GM19372 (cell line): ENCODE data around the gene BCAN.

Experiments used
- ATAC-seq: cut with Tn5 transposase; IDR thresholded peaks from one replicate; pipeline ENCODE4 v1.9.1; 2021; ENCODE audit warnings: mild to moderate bottlenecking, low read depth, moderate library complexity; ENCODE audit not compliant: unreplicated experiment

Gene BCAN

GRCh38 chr1:156692925-156693847 lies 51.3 kb downstream of the BCAN start:
- ATAC-seq = no peak

GRCh38 chr1:156693848-156694689 lies 52.2 kb downstream of the BCAN start:
- no peak for ATAC-seq

DNA sequence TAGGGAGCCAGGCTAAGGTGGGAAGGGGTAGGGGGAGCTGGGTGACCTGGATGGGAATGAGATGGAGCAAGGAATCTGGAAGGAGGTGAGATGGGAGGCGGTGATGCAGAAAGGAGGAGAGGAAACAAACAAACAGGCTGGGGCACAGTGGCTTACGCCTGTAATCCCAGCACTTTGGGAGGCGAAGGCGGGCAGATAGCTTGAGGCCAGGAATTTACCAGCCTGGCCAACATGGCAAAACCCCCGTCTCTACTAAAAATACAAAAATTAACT lies 52.7 kb downstream of the BCAN start:
- no peak for ATAC-seq

- no peak for ATAC-seq
Observed at GRCh38 chr1:156696755-156697154, 54.8 kb downstream of the BCAN start.

- no peak for ATAC-seq
Observed at GRCh38 chr1:156697481-156697880, 55.6 kb downstream of the BCAN start.

DNA sequence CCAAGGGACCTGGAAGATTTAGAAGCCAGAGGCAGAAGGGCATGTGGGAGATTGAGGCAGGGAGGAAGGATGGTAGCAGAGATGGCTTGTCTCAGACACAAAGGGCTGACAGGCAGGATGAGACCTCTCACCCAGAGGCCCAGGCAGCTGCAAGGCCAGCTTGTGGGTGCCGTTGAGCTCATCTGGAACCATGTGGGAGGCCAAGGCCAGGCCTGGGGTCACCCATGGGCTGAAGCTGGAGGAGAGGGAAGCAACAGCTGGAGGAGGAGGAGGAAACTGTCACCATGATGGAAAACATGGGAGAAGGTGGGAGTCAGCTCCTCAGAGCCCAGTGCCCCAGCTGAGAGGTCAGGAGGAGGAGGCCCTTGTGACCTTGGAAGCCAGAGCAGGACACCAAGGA lies 57.1 kb downstream of the BCAN start:
- ATAC-seq = no peak

GRCh38 chr1:156700736-156701531 lies 59.0 kb downstream of the BCAN start:
- ATAC-seq = no peak

GRCh38 chr1:156703336-156703735 lies 61.4 kb downstream of the BCAN start:
- ATAC-seq = no peak

- ATAC-seq = no peak
Observed at GRCh38 chr1:156703741-156704140, 61.8 kb downstream of the BCAN start.

DNA sequence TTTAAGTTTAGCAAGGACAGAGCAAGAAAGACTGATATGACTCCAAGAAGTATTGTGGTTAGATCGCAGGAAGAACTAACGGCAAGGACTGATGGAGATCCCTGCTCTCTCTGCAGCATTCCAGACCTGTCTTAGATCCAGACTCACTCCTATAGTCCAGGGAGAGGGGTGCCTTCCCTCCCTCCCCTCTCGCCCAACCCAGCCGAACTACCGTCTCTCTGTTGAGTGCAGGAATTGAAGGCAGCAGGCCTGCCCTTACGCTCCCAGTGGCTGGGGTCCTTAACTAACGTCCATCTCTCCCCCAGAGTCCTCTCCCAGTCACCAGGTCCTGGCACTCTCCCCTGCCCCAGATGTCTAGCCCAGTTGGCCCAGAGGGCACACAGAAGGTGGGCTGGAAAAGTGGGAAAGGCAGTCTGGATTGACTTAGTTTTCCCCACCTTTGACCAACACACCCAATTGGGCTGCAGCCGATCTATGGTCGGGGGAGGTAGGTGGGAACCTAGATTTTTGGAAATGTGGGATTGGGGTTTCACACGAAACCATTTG lies 62.3 kb downstream of the BCAN start:
- no peak for ATAC-seq

- ATAC-seq = no peak
Observed at GRCh38 chr1:156704930-156705320, 63.0 kb downstream of the BCAN start.

DNA sequence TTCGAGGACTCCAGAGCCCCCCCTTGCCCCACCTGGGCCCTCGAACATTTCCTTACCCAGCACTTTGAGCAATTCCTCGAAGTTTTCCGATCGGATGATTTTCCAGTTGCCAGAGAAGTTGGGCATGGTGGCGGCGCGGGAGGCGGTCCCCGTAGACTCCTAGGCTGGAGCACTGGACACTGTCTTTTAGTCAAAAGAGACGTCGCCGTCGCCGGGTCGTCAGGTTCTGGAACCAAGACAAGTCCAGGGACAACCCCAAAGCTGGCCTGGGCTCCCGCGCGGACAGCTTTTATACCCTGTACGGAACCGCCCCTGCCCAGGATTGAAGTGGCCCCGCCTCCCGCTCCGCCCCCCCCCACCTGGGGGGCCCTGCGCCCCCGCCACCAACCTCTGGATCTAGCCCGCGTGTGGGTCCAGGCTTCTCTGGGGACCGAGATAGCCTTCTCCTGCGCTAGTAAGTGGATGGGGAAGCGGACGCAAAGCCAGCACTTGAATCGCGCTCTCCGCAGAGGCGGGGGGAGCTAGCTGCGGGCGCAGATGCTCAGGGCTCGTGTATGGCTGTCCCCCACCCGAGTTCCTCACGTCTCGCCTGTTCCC lies 63.5 kb downstream of the BCAN start, which contains the start of gene CRABP2:
CRABP2 (minus strand) TSS at position 263 of the 597 bp plus-strand sequence; CDS start at position 126, 137 bp downstream.
- no peak for ATAC-seq

DNA sequence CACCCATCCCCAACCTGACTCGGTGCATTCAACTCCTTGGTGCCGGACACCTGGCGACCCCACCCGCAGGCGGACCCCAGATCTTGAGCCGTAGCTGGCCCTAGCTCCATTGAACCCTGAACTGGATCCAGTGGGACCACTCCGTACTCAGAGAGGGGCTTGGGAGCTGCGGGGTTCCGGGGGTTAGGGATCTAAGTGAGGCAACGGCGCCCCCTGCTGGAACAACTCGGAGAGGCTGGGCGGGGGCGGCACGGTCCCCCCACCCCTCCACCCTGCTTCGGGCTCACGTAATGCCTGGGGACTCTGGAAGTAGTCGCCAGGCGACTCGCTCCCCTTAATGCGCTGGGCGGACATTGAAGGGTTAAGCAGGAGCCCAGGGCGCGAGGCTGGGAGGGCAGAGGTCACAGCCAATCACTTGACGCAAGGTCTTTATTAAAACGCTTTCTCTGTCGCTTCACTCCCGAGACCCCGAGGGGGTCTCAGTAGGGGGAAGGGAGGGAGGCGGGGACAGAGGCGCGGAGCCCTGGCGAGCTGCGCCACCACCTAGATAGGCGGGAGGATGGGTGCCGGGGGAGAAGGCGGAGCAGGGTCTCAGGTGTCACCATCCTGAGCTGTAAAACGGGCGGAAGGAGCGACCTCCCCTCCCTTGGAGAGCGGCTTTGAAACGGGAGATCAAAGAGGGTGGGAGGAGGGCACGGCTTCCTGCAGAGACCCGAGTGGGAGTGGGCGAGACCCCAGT lies 64.2 kb downstream of the BCAN start:
- no peak for ATAC-seq

DNA sequence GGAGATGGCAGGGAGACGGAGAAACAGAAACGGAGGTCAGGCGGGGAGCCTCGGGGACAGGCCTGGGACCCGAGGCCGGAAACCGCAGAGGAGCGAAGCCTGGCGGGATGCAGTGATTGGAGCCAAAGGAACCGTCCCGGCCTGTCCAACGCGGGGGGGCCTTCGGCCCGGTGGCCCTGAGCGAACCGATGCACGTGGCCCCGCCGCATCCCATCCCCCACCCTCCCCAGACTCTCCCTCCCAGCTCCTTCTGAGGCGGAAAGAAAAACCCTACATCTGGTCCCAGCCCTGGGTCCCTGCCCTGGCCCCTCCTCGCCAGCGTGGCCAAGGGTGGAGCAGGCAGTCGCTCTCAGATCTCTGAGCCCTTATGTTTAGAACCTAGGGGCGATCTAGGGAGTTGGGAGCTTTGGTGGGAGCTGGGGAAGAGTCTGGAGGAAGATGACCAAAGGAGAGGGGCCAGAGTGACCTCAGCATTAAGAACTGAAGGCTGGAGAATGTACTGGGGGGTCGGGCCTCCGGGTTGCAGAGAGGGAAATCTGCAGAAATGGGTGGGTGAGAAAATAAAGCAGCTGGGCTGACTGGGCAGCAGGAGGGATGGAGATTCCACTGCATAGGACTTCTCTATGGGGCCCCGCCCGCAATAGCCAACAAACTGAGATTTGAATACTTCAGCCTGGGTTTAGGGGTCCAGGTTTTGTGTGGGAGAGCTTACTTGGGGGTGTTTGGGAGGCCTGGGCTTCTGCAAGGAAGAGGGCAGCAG lies 64.9 kb downstream of the BCAN start:
- ATAC-seq = no peak

DNA sequence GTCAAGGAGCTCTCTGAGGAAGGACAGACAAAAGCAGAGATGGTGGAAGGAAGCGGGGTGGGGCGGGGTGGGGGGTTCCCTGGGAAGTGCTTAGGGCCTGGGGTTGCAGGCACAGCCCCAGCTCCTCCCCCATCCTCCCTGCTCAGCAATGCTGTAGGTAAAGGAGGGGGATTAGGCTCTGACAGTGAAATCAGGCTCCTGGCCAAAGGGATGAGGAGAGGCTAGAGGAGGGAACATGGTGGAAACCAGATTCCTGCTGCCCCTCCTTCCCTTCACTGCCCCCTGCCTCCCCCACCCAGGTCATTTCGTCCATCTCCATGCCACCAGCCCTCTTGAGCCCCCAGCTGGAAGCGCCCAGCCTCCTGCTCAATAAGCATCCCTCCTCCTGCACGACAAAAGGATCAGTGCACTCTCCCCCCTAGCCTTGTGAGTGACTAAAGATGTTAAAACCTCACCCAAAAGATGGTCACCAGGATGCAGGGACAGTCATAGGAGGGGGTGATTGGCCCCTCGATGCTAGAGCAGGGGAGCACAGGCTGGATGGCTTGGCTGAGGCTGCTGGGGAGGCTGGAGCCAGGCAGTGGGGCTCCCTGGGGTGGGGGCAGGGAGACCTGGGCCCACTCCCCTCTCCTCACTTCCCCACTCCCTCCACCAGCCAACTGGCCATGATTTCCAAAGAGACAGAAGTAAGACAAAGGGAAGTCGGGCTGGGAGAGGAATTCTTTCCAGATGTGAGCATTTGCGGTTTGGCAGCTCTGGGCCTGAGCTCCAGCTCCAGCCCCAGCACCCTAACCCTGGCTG lies 65.7 kb downstream of the BCAN start:
- ATAC-seq = no peak

GRCh38 chr1:156708218-156708661 lies 66.3 kb downstream of the BCAN start:
- ATAC-seq = no peak

DNA sequence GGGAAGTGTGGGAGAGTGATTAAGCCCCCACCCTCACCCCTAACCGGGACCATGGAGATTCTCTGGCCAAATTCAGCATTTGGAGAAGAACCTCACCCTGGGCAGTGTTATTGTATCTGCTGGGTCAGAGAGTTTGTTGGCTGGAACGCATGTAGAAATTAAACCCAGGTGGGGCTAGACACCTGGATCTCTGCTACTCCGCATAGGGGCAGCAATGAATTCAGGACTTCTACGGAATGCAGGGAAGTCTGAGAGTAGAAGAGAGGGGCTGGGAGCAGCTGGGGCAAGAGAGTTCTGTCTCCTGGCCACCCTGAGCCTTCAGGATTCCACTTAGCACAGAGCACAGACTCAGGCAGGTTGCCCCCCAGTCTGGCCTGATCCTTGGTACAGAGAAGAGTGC lies 67.1 kb downstream of the BCAN start:
- no peak for ATAC-seq
